Fibroblast of lung (primary cell): ENCODE measurements around the gene SPEF2. TPM values are rescaled to one million over a fixed set of nuclear protein-coding genes. Genes with fewer than 3 reads are reported as not detected.

Experiments used
- DNase-seq, 2 donors: peaks; one replicate each; pipeline versions ENCODE4 v3.0.0 to v3.0.0-alpha.2; 2010; ENCODE audit warnings: low read depth in 2 of 2
- H2AFZ ChIP-seq: 2 replicates; pipeline ENCODE4 v1.5.1; 2012; ENCODE audit warnings: low read length, control low read depth, inconsistent platforms
- H3K27ac ChIP-seq: 2 replicates; pipeline ENCODE4 v1.5.1; 2011; ENCODE audit warnings: low read length, control low read depth; ENCODE audit not compliant: insufficient read depth
- H3K27me3 ChIP-seq: 2 replicates; pipeline ENCODE4 v1.5.1; 2011; ENCODE audit warnings: mild to moderate bottlenecking, low read length; ENCODE audit not compliant: control insufficient read depth, insufficient read depth
- H3K36me3 ChIP-seq: 2 replicates; pipeline ENCODE4 v1.5.1; 2011; ENCODE audit warnings: low read length; ENCODE audit not compliant: control insufficient read depth, insufficient read depth
- H3K4me1 ChIP-seq: 2 replicates; pipeline ENCODE4 v1.5.1; 2011; ENCODE audit warnings: low read length; ENCODE audit not compliant: control insufficient read depth, insufficient read depth; ENCODE audit errors: extremely low read depth
- H3K4me2 ChIP-seq: 2 replicates; pipeline ENCODE4 v1.5.1; 2011; ENCODE audit warnings: low read length, control low read depth; ENCODE audit not compliant: insufficient read depth; ENCODE audit errors: extremely low read depth
- H3K4me3 ChIP-seq, 4 experiments: fragments of 200-600 bp in 1 of 4; sonication (generic) in 1 of 4; replicated peaks in 1 of 4; 2 replicates each; pipeline ENCODE4 v1.5.1; 2011 to 2016; ENCODE audit warnings: low read length in 4 of 4, low read depth in 3 of 4, mild to moderate bottlenecking in 3 of 4, control low read depth in 2 of 4, inconsistent platforms in 1 of 4, mixed read lengths in 1 of 4; ENCODE audit not compliant: insufficient read depth in 1 of 4; ENCODE audit errors: control extremely low read depth in 1 of 4
- H3K79me2 ChIP-seq: 2 replicates; pipeline ENCODE4 v1.5.1; 2012; ENCODE audit warnings: mild to moderate bottlenecking, low read length, inconsistent platforms; ENCODE audit not compliant: control insufficient read depth, insufficient read depth
- H3K9ac ChIP-seq: 2 replicates; pipeline ENCODE4 v1.5.1; 2011; ENCODE audit warnings: mild to moderate bottlenecking, low read length, control low read depth; ENCODE audit not compliant: insufficient read depth
- H3K9me3 ChIP-seq: 2 replicates; pipeline ENCODE4 v1.5.1; 2012; ENCODE audit warnings: low read depth, low read length; ENCODE audit not compliant: control insufficient read depth, insufficient read depth
- H4K20me1 ChIP-seq: 2 replicates; pipeline ENCODE4 v1.5.1; 2011; ENCODE audit warnings: low read length; ENCODE audit not compliant: control insufficient read depth, insufficient read depth; ENCODE audit errors: extremely low read depth
- CTCF ChIP-seq, 2 donors: IDR thresholded peaks in 1 of 2; conservative IDR thresholded peaks in 1 of 2; 1 replicate in 1 of 2; 2 replicates in 1 of 2; pipeline ENCODE4 v1.5.1; 2011 to 2012; ENCODE audit warnings: low read length in 2 of 2, control low read depth in 1 of 2, inconsistent platforms in 1 of 2, low read depth in 1 of 2, mild to moderate bottlenecking in 1 of 2
- EZH2 ChIP-seq: IDR thresholded peaks from 2 replicates; pipeline ENCODE4 v1.5.1; 2012; ENCODE audit warnings: low read length, control low read depth, mild to moderate bottlenecking; ENCODE audit errors: missing control alignments
- polyA plus RNA-seq, 2 donors: library from polyadenylated mRNA; depleted of rRNA in 1 of 2; stranded (reverse) in 1 of 2; unstranded in 1 of 2; fragments of >200 nt; gene quantifications; 2 replicates each; pipeline ENCODE4 v1.2.1, GENCODE V29; 2011 to 2012; ENCODE audit warnings: missing spikeins in 1 of 2
- total RNA-seq: library from RNA; depleted of rRNA; stranded (reverse); fragments of >200 nt; gene quantifications from 2 replicates; pipeline ENCODE4 v1.2.1, GENCODE V29; 2014

The SPEF2 gene
- total and polyA plus RNA-seq, 2 donors (not counting 1 experiment from before 2014, with no cell fraction given) = 5.2 to 5.9 TPM

- DNase-seq = no peak
- Histone ChIP-seq H3K4me1 (no peaks in the 10 kb centered on the region), H3K9me3 (no peaks in the 10 kb centered on the region), H3K27me3 (no peaks in the 10 kb centered on the region), H3K9ac (no peak overlapping the region), H3K36me3 (no peaks in the 10 kb centered on the region), H3K27ac (no peak overlapping the region), H3K4me2 (no peak overlapping the region), H3K4me3 (no peak overlapping the region), H3K79me2 (no peaks in the 10 kb centered on the region), H4K20me1 (no peaks in the 10 kb centered on the region), H2AFZ (no peak overlapping the region)
- TF ChIP-seq CTCF (conservative IDR thresholded peaks at IDR 0.05 in 1 of 2, IDR thresholded peaks at IDR 0.05 in 1 of 2; ENCODE audit: low read depth in 1 of 2, low read length in 2 of 2) = no peak
- TF ChIP-seq EZH2 = no peak
Measured at GRCh38 chr5:35647128-35647527, 29.5 kb downstream of the SPEF2 start.

- H3K4me2 ChIP-seq = no peak overlapping the region
- H3K36me3 ChIP-seq = no peaks in the 10 kb centered on the region
- no peak for TF ChIP-seq CTCF (conservative IDR thresholded peaks at IDR 0.05 in 1 of 2, IDR thresholded peaks at IDR 0.05 in 1 of 2; ENCODE audit: low read depth in 1 of 2, low read length in 2 of 2)
- TF ChIP-seq EZH2 = no peak
- no peak overlapping the region for H3K27ac ChIP-seq
- no peak overlapping the region for H3K9ac ChIP-seq
- no peaks in the 10 kb centered on the region for H3K9me3 ChIP-seq
- no peaks in the 10 kb centered on the region for H3K4me1 ChIP-seq
- no peak overlapping the region for H3K4me3 ChIP-seq
- H3K27me3 ChIP-seq = no peaks in the 10 kb centered on the region
- H3K79me2 ChIP-seq = no peaks in the 10 kb centered on the region
- DNase-seq = no peak
- H4K20me1 ChIP-seq = no peaks in the 10 kb centered on the region
- no peak overlapping the region for H2AFZ ChIP-seq
Measured at GRCh38 chr5:35647712-35648111, 30.0 kb downstream of the SPEF2 start.

GRCh38 chr5:35651002-35651756 lies 33.5 kb downstream of the SPEF2 start:
- no peaks in the 10 kb centered on the region for H3K79me2 ChIP-seq
- H3K9ac ChIP-seq = no peak overlapping the region
- H3K27ac ChIP-seq = no peak overlapping the region
- H3K4me1 ChIP-seq = no peaks in the 10 kb centered on the region
- no peak overlapping the region for H3K4me2 ChIP-seq
- H3K9me3 ChIP-seq = no peaks in the 10 kb centered on the region
- no peak overlapping the region for H2AFZ ChIP-seq
- H3K4me3 ChIP-seq = no peak overlapping the region
- H3K27me3 ChIP-seq = no peaks in the 10 kb centered on the region
- no peak for TF ChIP-seq EZH2
- TF ChIP-seq CTCF (conservative IDR thresholded peaks at IDR 0.05 in 1 of 2, IDR thresholded peaks at IDR 0.05 in 1 of 2; ENCODE audit: low read depth in 1 of 2, low read length in 2 of 2) = peak; percentile 60 to 62
- no peaks in the 10 kb centered on the region for H4K20me1 ChIP-seq
- H3K36me3 ChIP-seq = no peaks in the 10 kb centered on the region
- peak; percentile 40 to 56 for DNase-seq
